Measurements from ENCODE around the gene PSMC6. TPM values are rescaled to one million over a fixed set of nuclear protein-coding genes. Genes with fewer than 3 reads are reported as not detected.
A peak's percentile ranks its signal among the peaks of the same experiment; 100 is the strongest.

Gene PSMC6
- total and polyA plus RNA-seq, 2 of the 13 experiments (the other 11 are each of a cell fraction or from before 2014, with no cell fraction given), result 90.0 to 210 TPM

- in situ Hi-C loops (cut with HindIII; ENCODE audit: extremely low pct_ligation_motif_present, low pct_unique_long_range_greater_than_20kb), result no loop called here
- Histone ChIP-seq H3K9me3 (ENCODE audit: low read length) (no peaks in the 10 kb centered on the region), H3K4me1 (ENCODE audit: insufficient read depth, low read length) (peaks cover 44% of the 10 kb centered on the region), H3K4me2 (ENCODE audit: low read depth, low read length) (no peak overlapping the region), H3K9ac (ENCODE audit: insufficient read depth, low read depth, low read length) (no peak overlapping the region), H2AFZ (ENCODE audit: low read length) (no peak overlapping the region), H4K20me1 (ENCODE audit: insufficient read depth, low read length) (no peaks in the 10 kb centered on the region), H3K36me3 (replicated peaks in 1 of 2; ENCODE audit: control insufficient read depth in 1 of 2, insufficient read depth in 2 of 2, low read length in 2 of 2) (no peaks in the 10 kb centered on the region; a peak in 3 of 5 replicates), H3K27me3 (ENCODE audit: control insufficient read depth in 1 of 2, insufficient read depth in 2 of 2, low read length in 2 of 2) (no peaks in the 10 kb centered on the region), H3K79me2 (ENCODE audit: insufficient read depth, low read length) (peaks cover 75% of the 10 kb centered on the region), H3K4me3 (replicated peaks in 1 of 3; ENCODE audit: insufficient read depth in 1 of 3, low read depth in 2 of 3, low read length in 3 of 3) (no peak overlapping the region), H3K27ac (ENCODE audit: extremely low read length, insufficient read depth, low read length) (no peak overlapping the region)
- no peak for FAIRE-seq
- POLR2A ChIA-PET, result interaction anchor here (1.4 kb wide), 1 partner anchor 9 kb away, joined by 4 read pairs; the partner anchor contains the start of gene STYX
- no TSS peak for BruUV-seq (replicated peaks)
- no peak for ATAC-seq
- TF ChIP-seq LCORL (IDR thresholded peaks at IDR 0.05) (peak; percentile 83), LCORL (CRISPR knock-in tag; IDR thresholded peaks at IDR 0.05) (no peak), ZNF407 (CRISPR knock-in tag; IDR thresholded peaks at IDR 0.05; ENCODE audit: not compliant biosample characterization) (no peak), ZNF773 (CRISPR knock-in tag; IDR thresholded peaks at IDR 0.05; ENCODE audit: borderline replicate concordance) (no peak), FOXK2 (IDR thresholded peaks at IDR 0.05) (no peak), YY1 (IDR thresholded peaks at IDR 0.05; ENCODE audit: insufficient read depth, insufficient replicate concordance, low read depth, low read length) (no peak), IRF2 (CRISPR knock-in tag; IDR thresholded peaks at IDR 0.05) (no peak)
- DNase-seq (ENCODE audit: low spot score), result no peak
- CTCF ChIA-PET (ENCODE audit: low intra/inter-chr PET ratio, low total read pairs), result no interaction called here
- intact Hi-C loops (cut with micrococcal nuclease; ENCODE audit: unreplicated experiment), result no loop called here
Observed at GRCh38 chr14:52738409-52738808, 31.4 kb downstream of the PSMC6 start.

Data from HepG2 (cell line).